Stimulated activated CD4-positive, alpha-beta T cell treated with anti-CD3 and anti-CD28 coated beads, Interleukin-4, amount 100 ng/mL, for 48 hours (primary cell): Measurements from ENCODE around the gene FUZ.
A peak's percentile ranks its signal among the peaks of the same experiment; 100 is the strongest.

Experiments
- DNase-seq, 2 donors: peaks; one replicate each; pipeline ENCODE4 v3.0.0-alpha.2; 2020; ENCODE audit warnings: low read depth in 2 of 2

FUZ gene, protein sequence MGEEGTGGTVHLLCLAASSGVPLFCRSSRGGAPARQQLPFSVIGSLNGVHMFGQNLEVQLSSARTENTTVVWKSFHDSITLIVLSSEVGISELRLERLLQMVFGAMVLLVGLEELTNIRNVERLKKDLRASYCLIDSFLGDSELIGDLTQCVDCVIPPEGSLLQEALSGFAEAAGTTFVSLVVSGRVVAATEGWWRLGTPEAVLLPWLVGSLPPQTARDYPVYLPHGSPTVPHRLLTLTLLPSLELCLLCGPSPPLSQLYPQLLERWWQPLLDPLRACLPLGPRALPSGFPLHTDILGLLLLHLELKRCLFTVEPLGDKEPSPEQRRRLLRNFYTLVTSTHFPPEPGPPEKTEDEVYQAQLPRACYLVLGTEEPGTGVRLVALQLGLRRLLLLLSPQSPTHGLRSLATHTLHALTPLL

DNA sequence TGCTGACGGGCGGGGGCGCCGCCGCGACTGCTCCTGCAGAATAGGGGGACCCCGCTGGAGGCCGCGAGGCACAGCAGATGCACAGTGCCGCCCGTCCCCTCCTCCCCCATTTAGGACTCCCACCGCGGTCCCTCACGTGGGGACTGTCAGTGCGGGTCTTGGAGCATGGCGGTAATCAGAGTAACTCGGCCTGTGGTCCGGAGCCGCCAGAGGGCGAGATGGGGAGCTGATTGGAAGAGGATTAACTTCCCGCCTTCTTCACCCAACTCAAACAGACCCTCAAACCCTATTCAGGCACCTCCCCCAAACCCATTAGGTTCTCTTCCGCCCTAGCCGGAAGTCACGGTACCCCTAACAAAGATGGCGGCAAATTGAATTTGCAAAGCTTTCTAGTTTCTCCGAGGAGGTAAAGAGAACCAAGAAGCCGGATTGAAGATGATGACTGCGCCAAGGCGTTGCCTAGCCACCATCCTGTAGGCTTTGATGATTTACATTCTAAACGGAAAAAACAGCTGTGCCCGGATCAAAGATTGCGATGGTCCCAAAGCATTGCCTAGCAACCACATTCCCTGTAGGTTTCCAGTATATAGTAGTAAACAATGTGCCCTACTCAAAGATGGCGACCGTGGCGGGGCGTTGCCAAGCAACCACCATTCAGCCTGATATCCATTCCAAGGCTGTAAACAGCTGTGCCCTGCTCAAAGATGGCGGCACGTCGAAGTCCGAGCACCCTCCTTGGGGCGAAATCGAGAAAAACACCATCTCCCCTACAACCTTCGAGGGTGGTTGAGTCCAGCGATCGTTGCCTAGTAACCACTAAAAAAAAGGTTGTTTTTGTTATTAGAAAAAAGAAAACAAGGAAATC, at the start of gene FUZ:
FUZ (minus strand) TSS at position 296 of the 865 bp plus-strand sequence; CDS start at position 110, 186 bp downstream.
- peak; percentile 74 to 90 for DNase-seq

DNA sequence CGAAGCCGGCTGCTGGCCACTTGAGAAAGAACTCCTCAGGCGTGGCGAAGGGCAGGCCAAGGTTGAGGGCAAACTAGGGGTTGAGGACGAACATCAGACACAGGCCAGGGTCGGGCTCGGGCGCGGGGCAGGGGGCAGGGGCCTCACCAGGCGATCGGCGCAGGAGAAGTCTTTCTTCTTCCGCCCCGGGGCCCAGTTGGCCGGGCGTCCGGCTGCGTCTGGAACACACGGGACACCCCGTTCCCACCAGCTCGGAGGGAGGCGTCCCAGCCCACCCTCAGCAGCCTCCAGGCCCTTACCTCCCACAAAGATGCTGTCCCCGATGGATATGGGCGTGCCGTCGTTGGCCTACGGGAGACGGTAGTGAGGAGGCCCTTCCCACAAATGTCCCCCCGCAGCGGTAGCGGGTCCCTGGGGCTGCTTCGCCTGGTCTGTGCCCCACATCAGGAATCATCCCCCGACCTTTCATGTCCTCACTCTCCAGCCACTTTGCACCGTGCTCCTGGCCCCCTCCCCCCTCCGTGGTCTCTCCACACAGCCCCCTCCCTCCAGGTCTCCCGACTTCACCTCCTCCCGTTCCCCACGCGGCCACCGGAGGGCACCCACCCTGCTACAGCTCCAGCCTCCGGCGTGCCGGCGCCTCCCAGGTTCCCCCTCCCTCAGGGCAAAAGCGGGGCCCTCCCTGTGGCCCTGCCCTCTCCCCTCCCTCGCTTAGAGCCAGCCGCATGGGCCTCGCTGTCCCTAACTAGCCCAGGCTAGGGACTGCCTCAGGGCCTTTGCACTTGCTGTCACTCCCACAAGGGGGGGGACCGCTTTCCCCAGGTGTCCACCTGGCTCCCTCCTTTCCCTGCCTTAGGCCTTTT, 49.5 kb upstream of the FUZ start:
- DNase-seq: no peak

DNA sequence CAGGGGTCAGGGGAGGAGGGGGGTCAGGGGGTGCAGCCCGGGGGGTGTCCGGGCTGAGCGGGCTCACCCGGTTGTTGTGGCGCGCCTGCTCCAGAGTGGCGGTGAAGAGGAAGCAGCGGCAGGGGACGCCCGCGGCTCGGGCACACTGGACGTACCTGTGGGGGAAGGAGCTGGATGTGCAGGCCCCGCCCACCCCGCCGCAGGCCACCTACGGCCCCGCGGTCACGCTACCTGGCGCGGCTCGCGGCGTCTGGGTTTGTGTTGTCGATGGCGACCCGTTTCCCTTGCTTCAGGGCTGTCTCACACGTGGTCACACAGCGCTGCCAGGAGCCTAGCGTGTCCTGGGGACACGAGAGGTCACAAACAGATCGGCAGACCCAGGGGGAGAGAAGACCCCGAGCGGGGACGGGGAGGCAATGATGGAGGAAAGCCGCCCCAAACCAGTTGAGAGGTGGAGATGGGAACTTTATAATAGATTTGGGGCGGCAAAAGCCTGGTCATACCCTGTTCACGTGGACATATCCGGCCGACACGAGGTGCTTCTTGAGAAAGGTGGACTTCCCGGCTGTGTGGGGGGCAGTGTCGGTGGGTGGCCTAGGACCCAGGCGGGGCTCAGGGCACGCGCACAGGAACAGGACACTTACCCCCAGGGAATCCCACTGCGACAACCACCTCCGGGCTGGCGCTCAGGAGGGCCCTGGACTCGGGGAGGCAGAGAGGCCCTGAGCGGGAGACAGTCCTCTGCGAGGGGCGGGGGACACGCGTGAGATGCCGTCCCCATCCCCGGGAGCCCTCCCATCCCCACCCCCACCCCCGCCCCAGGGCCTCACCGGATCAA, 48.7 kb upstream of the FUZ start:
- no peak for DNase-seq

DNA sequence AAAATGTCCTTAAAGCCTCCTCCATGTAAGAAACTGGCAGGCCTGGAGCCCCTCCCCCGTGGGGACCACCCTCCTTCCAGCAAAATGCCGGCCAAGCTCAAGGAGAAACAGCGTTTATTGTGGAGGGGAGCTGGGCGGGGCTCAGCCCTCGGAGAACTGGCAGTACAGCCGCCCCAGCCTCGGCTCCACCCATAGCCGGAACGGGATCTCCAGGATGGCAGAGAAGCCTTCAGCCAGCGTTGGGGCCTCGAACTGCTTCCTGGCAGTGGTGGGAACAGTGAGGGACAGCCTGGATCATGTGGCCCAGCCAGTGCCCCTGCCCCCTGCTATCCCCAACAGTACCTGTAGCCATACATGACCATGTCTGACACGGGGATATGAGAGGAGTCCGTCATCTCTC, 48.0 kb upstream of the FUZ start:
- DNase-seq: no peak

DNA sequence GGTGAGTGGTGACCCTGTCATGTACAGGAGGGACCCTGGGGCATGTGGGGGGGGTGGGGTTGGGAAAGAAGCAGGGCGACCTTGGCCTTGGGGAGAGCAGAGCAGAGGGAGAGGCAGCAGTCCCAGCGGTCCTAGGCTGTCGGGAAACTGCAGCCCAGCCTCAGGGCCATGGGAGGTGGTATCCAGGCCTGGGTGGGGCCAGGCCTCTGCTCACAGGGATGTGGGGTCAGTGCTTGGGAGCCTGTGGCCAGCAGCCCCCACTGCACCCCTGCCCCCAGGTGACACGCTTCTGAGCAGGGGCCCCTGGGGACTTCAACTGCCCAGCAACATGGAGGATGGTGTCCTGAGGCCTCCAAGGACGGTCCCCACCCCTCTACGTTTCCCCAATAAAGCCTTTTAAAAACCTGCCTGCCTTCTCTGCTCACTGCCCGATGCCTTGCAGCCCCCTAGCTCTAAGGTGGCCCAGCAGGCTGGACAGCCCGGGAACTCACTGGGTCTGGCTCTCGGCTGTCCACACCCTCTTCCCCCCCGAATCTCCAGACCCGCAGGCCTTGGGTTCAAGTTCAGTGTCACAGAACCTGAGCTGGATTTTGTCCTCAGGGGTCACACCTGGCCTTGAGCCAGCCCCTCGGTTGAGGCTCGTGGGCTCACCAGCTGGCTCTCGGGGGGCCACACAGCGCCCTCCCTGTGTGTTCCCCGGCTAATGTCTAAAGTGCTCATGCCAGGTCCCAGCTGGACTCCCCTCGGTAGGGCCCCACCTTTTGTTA, 47.4 kb upstream of the FUZ start:
- DNase-seq: no peak

DNA sequence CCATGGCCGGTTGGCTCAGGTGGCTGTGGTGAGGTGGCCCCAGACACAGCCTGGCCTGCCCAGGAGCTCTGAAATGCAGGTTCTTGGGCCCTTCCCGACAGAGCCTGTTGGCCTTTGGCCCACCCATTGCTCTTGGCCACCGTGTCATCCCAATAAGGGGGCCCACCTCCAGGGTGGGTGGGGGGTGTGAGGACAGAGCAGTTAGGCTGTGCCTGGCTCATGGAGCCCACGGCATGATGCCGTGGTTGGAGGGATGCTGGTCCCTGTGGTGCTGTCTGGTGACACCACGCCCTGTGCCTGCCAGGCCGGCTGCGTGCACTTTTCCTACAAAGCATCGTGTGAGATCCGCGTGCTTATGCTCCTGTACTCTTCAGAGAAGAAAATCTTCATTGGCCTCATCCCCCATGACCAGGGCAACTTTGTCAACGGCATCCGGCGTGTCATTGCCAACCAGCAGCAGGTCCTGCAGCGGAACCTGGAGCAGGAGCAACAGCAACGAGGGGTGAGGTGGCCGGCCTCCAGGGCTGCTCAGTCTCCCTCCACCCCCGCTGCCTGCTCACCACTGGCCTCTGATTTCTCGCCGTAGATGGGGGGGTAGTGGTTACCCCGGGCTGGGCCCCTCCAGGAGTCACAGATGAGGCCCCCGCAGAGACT, 46.7 kb upstream of the FUZ start:
- no peak for DNase-seq

DNA sequence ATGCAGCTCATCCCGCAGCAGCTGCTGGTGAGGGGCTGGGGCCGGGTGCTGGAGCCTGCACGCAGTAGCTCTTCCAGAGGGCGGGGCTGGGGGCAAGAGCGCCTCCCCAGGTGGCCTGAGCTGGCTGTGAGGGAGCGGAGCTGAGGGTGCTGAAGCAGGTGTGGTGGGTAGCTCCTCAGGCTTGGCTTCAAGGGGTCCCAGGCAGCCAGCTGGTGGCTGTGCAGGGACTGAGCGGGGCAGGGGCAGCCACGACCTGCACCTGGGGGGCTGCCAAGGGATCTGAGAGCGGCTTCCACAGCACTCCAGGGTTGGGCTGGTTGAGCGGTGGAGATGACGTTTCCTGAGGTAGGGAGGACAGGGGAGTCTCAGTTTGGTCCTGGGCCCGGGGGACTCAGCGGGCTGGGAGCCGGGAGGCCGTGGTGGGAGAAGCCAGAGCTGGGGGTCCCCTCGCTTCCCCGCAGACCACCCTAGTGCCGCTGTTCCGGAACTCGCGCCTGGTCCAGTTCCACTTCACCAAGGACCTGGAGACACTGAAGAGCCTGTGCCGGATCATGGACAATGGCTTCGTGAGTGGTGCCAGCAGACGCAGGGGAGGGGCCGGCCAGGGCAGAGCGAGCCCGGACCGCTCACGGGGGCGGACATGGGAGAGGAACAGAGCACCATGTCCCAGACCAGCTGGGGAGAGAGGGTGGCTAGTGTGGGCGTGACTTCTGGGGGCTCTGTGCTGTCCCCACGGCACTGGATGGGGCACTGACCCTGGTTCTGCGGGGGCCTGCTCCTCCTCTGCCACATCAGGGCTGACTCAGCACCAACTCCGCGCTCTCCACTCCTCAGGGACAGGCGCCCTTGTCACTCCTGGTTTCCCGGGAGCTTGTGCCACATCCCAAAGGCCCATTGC, 45.2 kb upstream of the FUZ start:
- no peak for DNase-seq

DNA sequence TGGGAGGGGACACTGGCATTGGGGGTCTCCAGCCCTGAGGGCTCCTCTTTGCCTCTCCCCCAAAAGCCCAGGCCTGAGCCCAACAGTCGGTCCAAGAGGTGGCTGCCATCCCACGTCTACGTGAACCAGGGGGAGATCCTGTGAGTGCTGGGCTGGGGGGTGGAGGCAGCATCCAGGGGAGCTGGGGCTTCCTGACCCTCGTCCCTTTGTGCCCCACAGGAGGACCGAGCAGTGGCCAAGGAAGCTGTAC, 44.7 kb upstream of the FUZ start:
- DNase-seq: no peak

DNA sequence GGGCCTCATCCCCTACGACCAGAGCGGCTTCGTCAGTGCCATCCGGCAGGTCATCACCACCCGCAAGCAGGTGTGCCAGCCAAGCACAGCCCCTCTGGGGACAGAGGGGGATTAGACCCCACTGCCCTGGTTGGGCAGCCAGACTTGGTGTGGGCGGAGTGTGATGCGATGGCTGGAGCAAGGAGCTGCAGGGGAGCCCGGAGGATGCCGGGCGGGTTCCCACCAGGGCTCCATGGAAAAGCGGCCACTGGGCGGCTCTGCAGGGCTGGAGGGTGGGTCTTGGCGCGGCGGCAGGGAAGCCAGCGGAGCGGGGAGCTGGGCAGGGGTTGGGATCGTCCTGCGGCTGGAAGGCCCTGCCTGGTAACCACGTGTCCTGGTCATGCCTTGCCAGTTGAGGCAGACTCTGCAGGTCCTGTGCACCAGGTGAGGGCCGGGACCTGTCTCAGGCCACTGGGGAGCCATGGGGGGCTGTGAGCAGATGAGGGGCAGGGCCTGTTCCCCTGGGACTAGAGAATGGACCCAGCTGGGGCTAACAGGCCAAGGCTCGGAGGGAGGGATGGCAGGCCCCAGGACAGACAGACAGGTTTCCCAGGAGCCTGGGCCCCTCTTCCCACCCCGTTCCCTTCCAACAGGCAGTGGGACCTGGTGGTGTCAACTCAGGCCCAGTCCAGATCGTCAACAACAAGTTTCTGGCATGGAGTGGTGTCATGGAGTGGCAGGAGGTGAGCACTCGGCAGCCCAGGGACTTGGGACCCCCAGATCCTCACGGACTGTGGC, 44.2 kb upstream of the FUZ start:
- no peak for DNase-seq

DNA sequence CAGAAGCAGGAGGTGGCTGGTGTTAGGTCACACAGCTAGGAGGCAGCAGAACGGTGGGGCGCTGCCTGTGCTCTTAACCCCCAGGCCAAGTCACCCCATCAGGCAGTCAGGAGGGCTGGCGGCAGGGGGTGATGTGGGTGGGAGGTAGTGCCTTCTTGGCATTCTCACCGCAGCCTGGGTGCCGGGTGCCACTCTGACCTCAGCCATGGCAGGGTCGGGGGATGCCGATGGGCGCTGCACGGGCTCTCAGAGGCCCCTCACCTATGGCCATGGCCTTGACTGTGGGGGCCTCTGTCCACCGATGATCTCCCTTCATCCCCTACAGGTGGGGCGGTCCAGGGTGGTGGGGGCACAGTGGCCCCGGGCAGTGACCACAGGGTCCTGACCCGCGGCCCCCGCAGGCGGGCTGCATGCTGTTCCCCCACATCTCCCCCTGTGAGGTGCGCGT, 43.5 kb upstream of the FUZ start:
- DNase-seq: no peak

DNA sequence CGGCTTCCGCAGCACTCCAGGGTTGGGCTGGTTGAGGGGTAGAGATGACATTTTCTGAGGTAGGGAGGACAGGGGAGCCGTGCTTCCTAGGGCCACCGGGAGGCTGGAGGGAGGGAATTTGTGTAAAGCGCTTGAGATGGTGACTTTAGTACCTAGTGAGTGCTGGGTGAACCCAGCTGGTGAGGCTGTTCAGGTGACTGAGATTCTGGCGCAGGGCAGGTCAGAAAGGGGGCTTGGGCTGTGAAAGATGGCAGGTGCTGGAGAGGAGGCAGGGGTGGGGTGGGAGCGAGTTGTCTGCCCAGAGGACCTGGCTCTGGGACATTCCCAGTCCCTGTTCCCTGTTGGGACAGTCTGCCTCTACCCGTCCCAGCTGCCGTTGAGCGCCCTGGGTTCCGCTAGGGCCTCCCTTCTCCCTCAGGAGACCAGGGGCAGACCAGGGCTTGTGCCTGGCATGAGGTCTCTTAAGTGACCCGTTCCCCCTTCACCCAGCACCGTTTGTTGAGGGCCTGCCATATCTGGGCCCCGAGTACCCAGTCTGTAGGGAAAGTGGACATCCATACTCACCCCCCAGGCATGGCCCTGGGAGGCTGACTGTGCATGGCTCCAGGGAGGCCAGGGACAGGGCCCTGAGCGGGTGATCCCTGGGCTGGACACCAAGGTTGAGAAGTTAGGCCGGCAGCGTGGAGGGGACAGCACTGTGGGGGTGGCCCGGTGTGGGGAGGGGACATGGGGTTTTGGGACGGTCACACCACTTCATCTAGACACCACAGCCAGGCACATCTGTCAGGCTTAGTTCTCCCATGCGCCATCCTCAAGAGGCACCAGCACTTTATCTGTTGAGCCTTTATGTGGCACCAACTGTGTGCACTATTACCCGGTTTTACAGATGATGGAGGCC, 42.8 kb upstream of the FUZ start:
- DNase-seq: no peak

DNA sequence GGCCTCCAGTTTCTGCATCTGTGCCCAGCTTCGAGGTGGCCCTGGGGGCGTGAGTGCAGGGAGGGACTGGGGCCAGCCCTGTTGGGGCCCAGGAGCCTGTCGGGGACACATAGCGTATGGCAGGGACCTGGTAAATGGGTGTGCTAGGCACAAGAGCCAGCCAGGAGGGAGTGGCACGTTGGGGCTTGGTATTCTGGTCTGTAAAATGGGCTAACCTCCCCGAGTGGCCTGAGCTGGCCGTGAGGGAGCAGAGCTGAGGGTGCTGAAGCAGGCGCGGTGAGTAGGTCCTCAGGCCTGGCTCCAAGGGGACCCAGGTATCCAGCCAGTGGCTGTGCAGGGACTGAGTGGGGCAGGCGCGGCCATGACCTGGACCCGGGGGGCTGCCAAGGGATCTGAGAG, 42.2 kb upstream of the FUZ start:
- no peak for DNase-seq

DNA sequence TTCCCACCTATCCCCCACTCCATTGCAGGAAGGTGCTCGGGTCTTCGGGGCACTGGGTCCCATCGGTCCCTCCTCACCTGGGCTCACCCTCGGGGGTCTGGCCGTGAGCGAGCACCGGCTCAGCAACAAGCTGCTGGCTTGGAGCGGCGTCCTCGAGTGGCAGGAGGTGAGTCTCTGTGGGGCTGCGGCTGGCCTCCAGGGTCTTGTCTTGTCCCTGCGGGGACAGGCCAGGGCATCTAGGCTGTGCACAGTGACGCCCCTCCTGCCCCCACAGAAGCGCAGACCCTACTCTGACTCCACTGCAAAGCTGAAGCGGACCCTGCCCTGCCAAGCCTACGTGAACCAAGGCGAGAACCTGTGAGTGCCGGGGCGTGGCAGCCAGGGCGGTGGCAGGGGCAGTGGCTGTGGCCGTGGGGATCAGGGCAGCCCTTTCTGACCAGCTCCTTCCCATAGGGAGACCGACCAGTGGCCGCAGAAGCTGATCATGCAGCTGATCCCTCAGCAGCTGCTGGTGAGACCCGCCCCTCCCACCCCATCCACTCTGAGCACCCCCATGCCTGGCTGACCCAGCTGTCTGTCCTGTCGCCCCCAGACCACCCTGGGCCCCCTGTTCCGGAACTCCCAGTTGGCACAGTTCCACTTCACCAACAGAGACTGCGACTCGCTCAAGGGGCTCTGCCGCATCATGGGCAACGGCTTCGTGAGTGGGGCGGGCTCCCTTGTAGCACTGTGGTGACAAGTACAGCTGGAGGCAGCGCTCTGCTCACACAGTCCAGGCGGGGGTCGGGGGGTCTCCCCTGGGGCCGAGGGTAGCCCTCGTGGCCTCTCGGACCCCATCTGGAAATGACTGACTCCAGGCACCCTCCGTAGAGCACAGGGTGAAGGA, 41.5 kb upstream of the FUZ start:
- no peak for DNase-seq

DNA sequence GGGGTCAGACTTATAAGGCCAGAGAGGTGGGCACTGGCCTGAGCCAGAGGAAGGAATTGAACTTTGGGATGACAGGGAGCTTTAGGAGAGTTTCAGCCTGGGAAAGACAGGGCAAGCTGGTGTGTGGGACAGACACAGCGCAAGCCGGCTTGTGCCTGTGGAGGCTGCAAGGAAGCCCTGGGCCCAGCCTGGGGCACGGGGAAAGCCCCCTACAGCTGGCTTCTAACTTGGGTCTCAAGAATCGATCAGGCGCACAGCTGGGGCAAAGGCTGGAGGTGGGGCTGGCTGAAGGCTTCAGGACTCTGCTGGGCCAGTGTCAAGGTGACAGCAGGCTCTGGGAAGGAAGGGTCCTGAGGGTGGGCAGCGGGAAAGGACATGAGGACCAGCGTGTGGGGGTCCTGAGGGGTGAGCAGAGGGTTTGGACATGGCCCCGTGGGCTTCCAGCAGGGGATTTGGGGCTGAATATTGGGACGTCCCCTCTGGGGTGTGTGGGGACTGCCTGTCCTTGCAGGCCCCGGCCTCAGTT, 40.8 kb upstream of the FUZ start:
- DNase-seq: no peak

DNA sequence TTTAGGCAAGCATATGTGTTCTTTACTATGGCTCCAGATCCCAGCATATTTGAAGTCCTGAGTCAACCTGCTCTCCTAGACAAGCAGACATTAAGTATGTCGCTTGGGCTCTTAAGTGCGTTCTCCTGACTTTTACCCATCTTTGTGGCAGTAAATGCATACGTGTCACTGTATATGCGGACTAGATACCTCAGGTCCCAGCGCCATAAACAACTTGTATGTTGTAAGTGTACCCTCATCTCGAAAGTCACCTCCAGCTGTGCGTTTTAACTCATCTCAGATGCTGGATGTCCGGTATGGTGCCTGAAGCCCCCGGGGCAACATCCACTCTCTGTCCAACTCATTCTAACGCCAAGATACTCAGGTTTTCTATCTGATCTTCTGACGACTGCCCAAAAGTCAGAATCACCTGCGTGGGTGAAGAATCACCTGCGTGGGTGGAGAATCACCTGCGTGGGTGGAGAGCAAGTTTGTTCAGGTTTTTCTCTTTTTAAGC, 39.6 kb upstream of the FUZ start:
- DNase-seq: no peak
